HL-60 (cell line): ENCODE results near the gene STMN1.

ENCODE experiments used
- DNase-seq, 2 experiments: peaks; one replicate each; pipeline ENCODE4 v3.0.0-alpha.2; 2010 to 2020; ENCODE audit warnings: low read depth in 1 of 2, low spot score in 1 of 2
- H3K27ac ChIP-seq: fragments of 250-450 bp; sonication (Bioruptor Pico); replicated peaks from 2 replicates; pipeline ENCODE4 v1.5.1; 2020; ENCODE audit warnings: mild to moderate bottlenecking, moderate library complexity
- H3K27me3 ChIP-seq: fragments of 250-450 bp; sonication (Bioruptor Pico); 2 replicates; pipeline ENCODE4 v1.5.1; 2021; ENCODE audit warnings: mild to moderate bottlenecking, moderate library complexity; ENCODE audit not compliant: insufficient read depth, poor library complexity, severe bottlenecking
- H3K4me3 ChIP-seq: replicated peaks from 2 replicates; pipeline ENCODE4 v1.5.1; 2011; ENCODE audit warnings: mild to moderate bottlenecking, control low read depth, low read length; ENCODE audit not compliant: insufficient read depth
- GABPA ChIP-seq: IDR thresholded peaks from 2 replicates; pipeline ENCODE4 v1.6.1; 2012; ENCODE audit warnings: low read depth
- POLR2AphosphoS5 ChIP-seq: IDR thresholded peaks from 2 replicates; pipeline ENCODE4 v1.6.1; 2012; ENCODE audit warnings: low read depth
- REST ChIP-seq: IDR thresholded peaks from 2 replicates; pipeline ENCODE4 v1.6.1; 2012; ENCODE audit warnings: low read depth; ENCODE audit not compliant: insufficient replicate concordance
- SPI1 ChIP-seq: IDR thresholded peaks from 2 replicates; pipeline ENCODE4 v1.6.1; 2012; ENCODE audit warnings: low read depth, mild to moderate bottlenecking, borderline replicate concordance
- TF ChIP-seq, protein P1 (sequence below): IDR thresholded peaks from one replicate; pipeline ENCODE4 v1.5.1; 2011; ENCODE audit warnings: low read length, control low read depth, inconsistent platforms; ENCODE audit not compliant: insufficient read depth

STMN1 gene

GRCh38 chr1:25874635-25875153 is 31.5 kb downstream of the STMN1 start:
- no peak overlapping the region for H3K27ac ChIP-seq
- TF ChIP-seq REST (no peak), SPI1 (no peak), GABPA (no peak)
- TF ChIP-seq, protein P1, sequence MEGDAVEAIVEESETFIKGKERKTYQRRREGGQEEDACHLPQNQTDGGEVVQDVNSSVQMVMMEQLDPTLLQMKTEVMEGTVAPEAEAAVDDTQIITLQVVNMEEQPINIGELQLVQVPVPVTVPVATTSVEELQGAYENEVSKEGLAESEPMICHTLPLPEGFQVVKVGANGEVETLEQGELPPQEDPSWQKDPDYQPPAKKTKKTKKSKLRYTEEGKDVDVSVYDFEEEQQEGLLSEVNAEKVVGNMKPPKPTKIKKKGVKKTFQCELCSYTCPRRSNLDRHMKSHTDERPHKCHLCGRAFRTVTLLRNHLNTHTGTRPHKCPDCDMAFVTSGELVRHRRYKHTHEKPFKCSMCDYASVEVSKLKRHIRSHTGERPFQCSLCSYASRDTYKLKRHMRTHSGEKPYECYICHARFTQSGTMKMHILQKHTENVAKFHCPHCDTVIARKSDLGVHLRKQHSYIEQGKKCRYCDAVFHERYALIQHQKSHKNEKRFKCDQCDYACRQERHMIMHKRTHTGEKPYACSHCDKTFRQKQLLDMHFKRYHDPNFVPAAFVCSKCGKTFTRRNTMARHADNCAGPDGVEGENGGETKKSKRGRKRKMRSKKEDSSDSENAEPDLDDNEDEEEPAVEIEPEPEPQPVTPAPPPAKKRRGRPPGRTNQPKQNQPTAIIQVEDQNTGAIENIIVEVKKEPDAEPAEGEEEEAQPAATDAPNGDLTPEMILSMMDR: no peak

DNA sequence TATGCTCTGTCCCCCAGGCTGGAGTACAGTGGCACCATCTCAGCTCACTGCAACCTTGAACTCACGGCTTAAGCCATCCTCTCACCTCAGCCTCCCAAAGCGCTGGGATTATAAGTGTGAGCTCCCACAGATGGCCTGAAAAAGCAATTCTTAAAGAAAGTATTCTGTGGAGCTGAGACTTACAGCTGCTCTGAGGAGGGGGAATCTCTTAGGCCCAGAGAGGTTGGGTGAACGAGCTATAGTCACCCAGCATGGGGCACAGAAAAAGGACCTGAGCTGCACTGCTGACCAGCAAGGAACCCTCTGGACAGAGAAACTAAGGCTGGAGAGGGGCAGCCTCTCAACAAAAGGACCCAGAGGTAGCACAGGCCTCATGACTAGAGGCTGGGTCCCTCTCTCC is 32.0 kb downstream of the STMN1 start:
- TF ChIP-seq REST (no peak), SPI1 (no peak), POLR2AphosphoS5 (no peak), GABPA (no peak)
- TF ChIP-seq, protein P1: no peak
- Histone ChIP-seq H3K4me3 (no peak overlapping the region), H3K27ac (no peak overlapping the region), H3K27me3 (no peaks in the 10 kb centered on the region)
- no peak for DNase-seq

More at GRCh38 chr1:25874635-25875153, 31.5 kb downstream of the STMN1 start:
- no peak for DNase-seq
- Histone ChIP-seq H3K4me3 (no peak overlapping the region; the same call in 1 of the 2 replicates), H3K27me3 (no peaks in the 10 kb centered on the region)

DNA sequence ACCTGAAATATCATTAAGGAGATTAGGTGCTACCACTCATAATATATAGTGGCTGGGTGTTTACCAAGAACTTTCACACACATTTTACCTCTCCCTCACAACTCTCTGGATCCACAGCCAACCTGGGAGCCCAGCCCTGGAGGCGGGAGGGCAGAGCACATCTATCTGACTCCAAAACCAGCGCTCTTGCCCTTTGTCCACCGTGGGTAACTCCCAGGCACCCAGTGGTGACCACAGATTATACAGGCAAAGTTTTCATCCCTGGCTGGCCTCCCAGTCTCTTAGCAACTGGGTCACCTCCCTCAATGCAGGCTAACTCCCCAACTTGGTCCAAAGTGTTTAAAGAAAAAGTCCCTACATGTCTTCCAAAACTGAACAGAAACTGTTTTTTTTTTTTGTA is 33.1 kb downstream of the STMN1 start:
- no peak overlapping the region for H3K27ac ChIP-seq
- no peaks in the 10 kb centered on the region for H3K27me3 ChIP-seq
- DNase-seq: no peak
- no peak for TF ChIP-seq POLR2AphosphoS5
- TF ChIP-seq REST: no peak
- TF ChIP-seq, protein P1: no peak
- no peak for TF ChIP-seq GABPA
- H3K4me3 ChIP-seq: no peak overlapping the region
